Left ventricle myocardium inferior (tissue), 1 donor: ENCODE data around the gene SRP14. TPM values are rescaled to one million over a fixed set of nuclear protein-coding genes. Genes with fewer than 3 reads are reported as not detected.

ENCODE experiments used
- DNase-seq: peaks from one replicate; pipeline ENCODE4 v3.0.0-alpha.2; 2020
- H3K27ac ChIP-seq: fragments of 200-600 bp; replicated peaks from 2 replicates; pipeline ENCODE4 v1.8.0; 2021
- H3K27me3 ChIP-seq: fragments of 200-600 bp; 2 replicates; pipeline ENCODE4 v1.8.0; 2021; ENCODE audit warnings: low read depth
- H3K36me3 ChIP-seq: fragments of 200-600 bp; 2 replicates; pipeline ENCODE4 v1.8.0; 2021
- H3K4me1 ChIP-seq: fragments of 200-600 bp; 2 replicates; pipeline ENCODE4 v1.8.0; 2021
- H3K4me3 ChIP-seq: fragments of 200-600 bp; 2 replicates; pipeline ENCODE4 v1.8.0; 2021; ENCODE audit warnings: mild to moderate bottlenecking, moderate library complexity
- H3K9me3 ChIP-seq: fragments of 200-600 bp; replicated peaks from 2 replicates; pipeline ENCODE4 v1.8.0; 2021
- CTCF ChIP-seq: fragments of 200-600 bp; IDR thresholded peaks from 2 replicates; pipeline ENCODE4 v1.8.0; 2021; ENCODE audit warnings: antibody characterized with exemption, mild to moderate bottlenecking, borderline replicate concordance
- intact Hi-C: fragments of 100-400 bp; cut with micrococcal nuclease; formaldehyde crosslinking; loops from one replicate; pipeline ENCODE4 v1.11.0; 2022
- total RNA-seq: library from RNA; stranded (reverse); fragmentation: NEBNext Ultra II Directional; extraction: Animal tissue kit (Norgen Biotek cat#: 25700); gene quantifications from one replicate; pipeline ENCODE4 v1.2.1, GENCODE V29; 2021
- donor health status: DM: no; HTN: yes; CAD: no; lungs with severe emphysema.

SRP14 gene
- total RNA-seq, 1 donor from 2014 or later, result 240 TPM

- no peak for DNase-seq
- Histone ChIP-seq H3K4me3 (no peak overlapping the region), H3K27me3 (no peaks in the 10 kb centered on the region), H3K4me1 (peaks cover 68% of the 10 kb centered on the region), H3K36me3 (peaks cover 4% of the 10 kb centered on the region), H3K9me3 (no peaks in the 10 kb centered on the region), H3K27ac (peak overlapping the region; percentile 68)
- intact Hi-C loops, result loop anchor here (10.0 kb wide), 3 partner anchors 56 to 226 kb away; partner anchors contain the start of gene BMF
- TF ChIP-seq CTCF, result no peak
Measured at GRCh38 chr15:40048926-40049475, 10.0 kb upstream of the SRP14 start.

- no peak overlapping the region for H3K4me3 ChIP-seq
- no peaks in the 10 kb centered on the region for H3K9me3 ChIP-seq
- TF ChIP-seq CTCF, result no peak
- no peak for DNase-seq
- H3K36me3 ChIP-seq, result peaks cover 4% of the 10 kb centered on the region
- H3K27ac ChIP-seq, result peak overlapping the region; percentile 68
- H3K4me1 ChIP-seq, result peaks cover 67% of the 10 kb centered on the region
- H3K27me3 ChIP-seq, result no peaks in the 10 kb centered on the region
- intact Hi-C loops, result loop anchor here (10.0 kb wide), 3 partner anchors 56 to 226 kb away; partner anchors contain the start of gene BMF
Measured at GRCh38 chr15:40048211-40048792, 9.3 kb upstream of the SRP14 start.

GRCh38 chr15:40047415-40048210, 8.6 kb upstream of the SRP14 start:
- Histone ChIP-seq H3K9me3 (no peaks in the 10 kb centered on the region), H3K36me3 (peaks cover 4% of the 10 kb centered on the region), H3K27ac (peak overlapping the region; percentile 68), H3K27me3 (no peaks in the 10 kb centered on the region), H3K4me1 (peaks cover 60% of the 10 kb centered on the region), H3K4me3 (no peak overlapping the region)
- DNase-seq, result peak; percentile 44
- no peak for TF ChIP-seq CTCF
- intact Hi-C loops, result loop anchor here (10.0 kb wide), 3 partner anchors 57 to 227 kb away; partner anchors contain the start of gene BMF

- Histone ChIP-seq H3K4me1 (peaks cover 58% of the 10 kb centered on the region), H3K4me3 (no peak overlapping the region), H3K36me3 (peaks cover 4% of the 10 kb centered on the region), H3K9me3 (no peaks in the 10 kb centered on the region), H3K27me3 (no peaks in the 10 kb centered on the region), H3K27ac (peak overlapping the region; percentile 68)
- intact Hi-C loops, result loop anchor here (10.0 kb wide), 3 partner anchors 58 to 228 kb away; partner anchors contain the start of gene BMF
- no peak for DNase-seq
- no peak for TF ChIP-seq CTCF
Measured at GRCh38 chr15:40046721-40047414, 7.9 kb upstream of the SRP14 start.

GRCh38 chr15:40045572-40046217, 6.7 kb upstream of the SRP14 start:
- no peak for TF ChIP-seq CTCF
- intact Hi-C loops, result loop anchor here (10.0 kb wide), 3 partner anchors 59 to 229 kb away; partner anchors contain the start of gene BMF
- Histone ChIP-seq H3K27ac (peak overlapping the region; percentile 42), H3K4me1 (peaks cover 62% of the 10 kb centered on the region), H3K9me3 (no peaks in the 10 kb centered on the region), H3K4me3 (peak overlapping the region; percentile 26), H3K27me3 (no peaks in the 10 kb centered on the region), H3K36me3 (no peaks in the 10 kb centered on the region)
- no peak for DNase-seq
